ENCODE measurements around the gene AMBRA1.

AMBRA1 gene

DNA sequence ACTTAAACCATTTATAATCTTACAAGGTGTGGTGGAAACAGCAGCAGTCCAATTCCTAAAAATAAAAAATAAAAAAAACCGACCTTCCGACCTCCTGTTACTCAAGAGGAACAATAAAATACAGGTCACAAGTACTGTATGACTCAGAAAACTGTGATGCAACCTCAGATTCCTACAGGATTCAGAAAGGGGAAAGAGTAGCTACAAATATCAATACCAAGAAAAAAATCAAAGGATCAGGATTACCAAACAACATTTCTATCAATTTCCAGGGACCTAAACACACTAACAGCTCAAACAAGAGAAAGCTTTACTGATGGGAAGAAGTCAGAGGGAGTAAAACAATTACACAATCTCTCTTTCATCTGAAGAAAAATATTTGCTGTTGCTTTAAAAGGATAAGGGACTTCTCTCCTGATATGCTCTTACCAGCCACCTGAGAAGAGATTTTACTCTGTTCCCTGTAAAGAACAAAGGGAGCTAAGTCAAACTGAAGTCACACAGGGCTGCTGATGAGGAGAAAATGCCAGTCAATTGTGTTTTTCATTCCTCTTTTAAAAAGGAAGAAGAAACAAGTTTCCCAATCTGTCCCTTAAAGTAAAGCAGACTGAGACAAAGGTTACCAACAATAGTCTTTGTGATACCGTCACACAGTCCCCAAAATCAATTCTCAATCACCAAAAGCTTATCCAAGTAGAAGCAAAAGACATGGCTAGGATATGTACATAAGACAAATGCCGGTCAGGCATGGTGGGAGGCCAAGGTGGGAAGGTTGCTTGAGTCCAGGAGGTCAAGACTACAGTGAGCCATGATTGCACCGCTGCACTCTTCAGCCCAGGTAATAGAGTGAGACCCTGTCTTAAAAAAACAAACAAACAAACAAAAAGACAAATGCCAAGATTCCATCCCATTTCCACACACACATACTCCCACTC, 39.3 kb downstream of the AMBRA1 start:
- Histone ChIP-seq H3K36me3 (ENCODE audit: control insufficient read depth, insufficient read depth, low read length) (no peaks in the 10 kb centered on the region), H3K4me3 (replicated peaks; ENCODE audit: low read depth, low read length) (no peak overlapping the region), H3K27me3 (replicated peaks; ENCODE audit: control insufficient read depth, insufficient read depth, low read length) (no peaks in the 10 kb centered on the region)
- no peak for DNase-seq (ENCODE audit: extremely low read depth, insufficient read length)
- no peak for TF ChIP-seq CTCF (IDR thresholded peaks at IDR 0.05; ENCODE audit: insufficient read depth, low read length, poor library complexity, severe bottlenecking)

DNA sequence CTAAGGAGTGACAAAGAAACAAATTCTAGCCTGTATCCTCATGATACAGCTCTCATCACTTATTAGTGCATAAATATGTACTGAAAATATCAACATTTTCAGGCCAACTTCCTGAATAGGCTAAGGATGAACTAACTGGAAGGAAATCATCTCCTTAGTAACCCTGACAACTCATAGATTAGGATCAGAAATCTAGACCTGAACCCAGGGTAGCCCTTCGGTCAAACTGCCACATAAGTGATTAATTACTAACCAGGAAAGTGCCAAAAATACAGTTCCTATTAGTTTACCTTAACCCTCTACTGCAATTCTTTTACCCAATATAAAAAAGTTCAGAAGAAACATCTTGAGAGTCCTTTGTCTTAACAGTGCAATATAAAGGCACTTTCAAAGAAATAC, 40.0 kb downstream of the AMBRA1 start:
- no peak for TF ChIP-seq CTCF (IDR thresholded peaks at IDR 0.05; ENCODE audit: insufficient read depth, low read length, poor library complexity, severe bottlenecking)
- Histone ChIP-seq H3K4me3 (replicated peaks; ENCODE audit: low read depth, low read length) (no peak overlapping the region), H3K36me3 (ENCODE audit: control insufficient read depth, insufficient read depth, low read length) (no peaks in the 10 kb centered on the region), H3K27me3 (replicated peaks; ENCODE audit: control insufficient read depth, insufficient read depth, low read length) (no peaks in the 10 kb centered on the region)
- no peak for DNase-seq (ENCODE audit: extremely low read depth, insufficient read length)

DNA sequence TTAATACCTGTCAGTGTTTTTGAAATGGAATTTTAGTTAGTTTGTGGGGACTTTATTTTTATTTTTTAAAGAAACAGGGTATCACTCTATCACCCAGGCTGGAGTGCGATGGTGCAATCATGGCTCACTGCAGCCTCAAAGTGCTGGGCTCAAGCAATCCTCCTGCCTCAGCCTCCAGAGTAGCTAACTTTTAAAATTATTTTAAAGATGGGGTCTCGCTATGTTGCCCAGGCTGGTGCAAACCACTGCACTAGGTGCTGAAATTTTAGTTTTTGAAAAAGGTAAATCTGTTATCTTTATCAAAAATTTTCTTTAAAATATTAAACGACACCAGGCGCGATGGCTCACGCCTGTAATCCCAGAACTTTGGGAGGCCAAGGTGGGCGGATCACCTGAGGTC, 42.6 kb downstream of the AMBRA1 start:
- Histone ChIP-seq H3K27me3 (replicated peaks; ENCODE audit: control insufficient read depth, insufficient read depth, low read length) (no peaks in the 10 kb centered on the region), H3K4me3 (replicated peaks; ENCODE audit: low read depth, low read length) (no peak overlapping the region), H3K36me3 (ENCODE audit: control insufficient read depth, insufficient read depth, low read length) (no peaks in the 10 kb centered on the region; the same call in 1 of the 2 replicates)
- TF ChIP-seq CTCF (IDR thresholded peaks at IDR 0.05; ENCODE audit: insufficient read depth, low read length, poor library complexity, severe bottlenecking) = no peak
- DNase-seq (ENCODE audit: extremely low read depth, insufficient read length) = no peak

DNA sequence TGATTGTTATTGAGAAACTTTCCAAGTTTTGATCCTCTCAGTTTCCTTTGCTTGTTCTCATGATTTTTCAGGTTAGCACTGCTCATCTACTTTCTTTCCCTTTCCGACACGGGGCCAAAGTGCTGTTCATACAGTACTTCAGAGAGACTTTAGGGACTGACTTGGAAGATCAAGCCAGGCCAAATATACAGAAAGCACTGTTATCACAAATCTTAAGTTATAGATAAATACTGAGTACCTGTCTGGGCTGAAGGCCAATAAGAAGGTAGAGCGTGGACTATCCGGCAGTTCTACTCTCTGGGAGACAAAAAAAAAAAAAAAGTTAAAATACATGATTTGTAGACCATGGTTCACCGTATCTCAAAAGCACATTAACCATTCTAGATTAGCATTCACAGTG, 46.2 kb downstream of the AMBRA1 start:
- Histone ChIP-seq H3K4me3 (replicated peaks; ENCODE audit: low read depth, low read length) (no peak overlapping the region), H3K27me3 (replicated peaks; ENCODE audit: control insufficient read depth, insufficient read depth, low read length) (no peaks in the 10 kb centered on the region), H3K36me3 (ENCODE audit: control insufficient read depth, insufficient read depth, low read length) (peaks cover 7% of the 10 kb centered on the region)
- TF ChIP-seq CTCF (IDR thresholded peaks at IDR 0.05; ENCODE audit: insufficient read depth, low read length, poor library complexity, severe bottlenecking) = no peak
- no peak for DNase-seq (ENCODE audit: extremely low read depth, insufficient read length)

GRCh38 chr11:46543564-46543963, 50.3 kb downstream of the AMBRA1 start:
- no peaks in the 10 kb centered on the region for H3K27me3 ChIP-seq (replicated peaks; ENCODE audit: control insufficient read depth, insufficient read depth, low read length)
- no peak for DNase-seq (ENCODE audit: extremely low read depth, insufficient read length)
- no peak overlapping the region for H3K4me3 ChIP-seq (replicated peaks; ENCODE audit: low read depth, low read length)
- no peak for TF ChIP-seq CTCF (IDR thresholded peaks at IDR 0.05; ENCODE audit: insufficient read depth, low read length, poor library complexity, severe bottlenecking)
- H3K36me3 ChIP-seq (ENCODE audit: control insufficient read depth, insufficient read depth, low read length) = peaks cover 15% of the 10 kb centered on the region

All from GM06990 (cell line).